ENCODE data around the gene CACNB2.

- TF ChIP-seq CTCF (IDR thresholded peaks at IDR 0.05) (no peak), REST (IDR thresholded peaks at IDR 0.05; ENCODE audit: insufficient read depth in 1 of 2, low read depth in 2 of 2, low read length in 1 of 2) (no peak), POLR2AphosphoS5 (IDR thresholded peaks at IDR 0.05; ENCODE audit: low read depth, low read length) (no peak)
These were observed 309.4 kb downstream of the CACNB2 start for GRCh38 chr10:18449611-18450026.

Measured in Panc1 (cell line).